ENCODE data around the gene PHC3. TPM values are rescaled to one million over a fixed set of nuclear protein-coding genes. Genes with fewer than 3 reads are reported as not detected.
"Not testable (repeated sequence)": the region's sequence is repeated elsewhere in the genome, so short reads cannot be mapped to it uniquely, and the experiment has no call there.

PHC3 gene
- total RNA-seq, 4 donors from 2014 or later = 45.2 to 113 (median 83.9) TPM

GRCh38 chr3:170137986-170138385, 43.5 kb downstream of the PHC3 start:
- no peaks in the 10 kb centered on the region for H3K27me3 ChIP-seq
- H3K9me3 ChIP-seq = no peaks in the 10 kb centered on the region
- TF ChIP-seq EP300 (IDR thresholded peaks at IDR 0.05) (no peak), POLR2A (IDR thresholded peaks at IDR 0.05) (no peak), CTCF (IDR thresholded peaks at IDR 0.05) (no peak), POLR2AphosphoS5 (IDR thresholded peaks at IDR 0.05) (no peak)
- peaks cover 0 to 17% (median 0%) of the 10 kb centered on the region in 3 donors for H3K4me1 ChIP-seq
- no peak for ATAC-seq
- H3K4me3 ChIP-seq = no peak overlapping the region
- peaks cover 0 to 50% of the 10 kb centered on the region in 2 donors for H3K36me3 ChIP-seq
- H3K27ac ChIP-seq = no peak overlapping the region
- WGBS, 2 donors (ENCODE audit: low coverage in 1 of 2) = 90 to 100% methylated on average over 1 to 2 of the region's 5 CpGs

GRCh38 chr3:170132335-170132734, 49.2 kb downstream of the PHC3 start:
- Histone ChIP-seq H3K36me3 (peaks cover 5 to 79% of the 10 kb centered on the region in 2 donors), H3K9me3 (peaks cover 0 to 5% (median 0%) of the 10 kb centered on the region in 3 donors), H3K27me3 (no peaks in the 10 kb centered on the region), H3K4me3 (no peak overlapping the region), H3K4me1 (no peaks in the 10 kb centered on the region), H3K27ac (no peak overlapping the region)
- WGBS, 2 donors (ENCODE audit: low coverage in 1 of 2) = 76 to 89% methylated on average over 2 of the region's 2 CpGs
- ATAC-seq = no peak
- TF ChIP-seq CTCF (IDR thresholded peaks at IDR 0.05) (no peak), POLR2AphosphoS5 (IDR thresholded peaks at IDR 0.05) (no peak), POLR2A (IDR thresholded peaks at IDR 0.05) (no peak), EP300 (IDR thresholded peaks at IDR 0.05) (no peak)

- peaks cover 0 to 12% (median 0%) of the 10 kb centered on the region in 3 donors for H3K4me1 ChIP-seq
- peaks cover 5 to 73% of the 10 kb centered on the region in 2 donors for H3K36me3 ChIP-seq
- TF ChIP-seq POLR2AphosphoS5 (IDR thresholded peaks at IDR 0.05) = no peak
- peaks cover 0 to 5% (median 0%) of the 10 kb centered on the region in 3 donors for H3K9me3 ChIP-seq
- no peak overlapping the region for H3K4me3 ChIP-seq
- H3K27ac ChIP-seq = no peak overlapping the region
- H3K27me3 ChIP-seq = no peaks in the 10 kb centered on the region
- no peak for ATAC-seq
Observed at GRCh38 chr3:170130532-170130931, 51.0 kb downstream of the PHC3 start.

GRCh38 chr3:170128977-170129431, 52.5 kb downstream of the PHC3 start:
- peaks cover 0 to 12% (median 0%) of the 10 kb centered on the region in 3 donors for H3K4me1 ChIP-seq
- H3K27me3 ChIP-seq = no peaks in the 10 kb centered on the region
- peaks cover 0 to 5% (median 0%) of the 10 kb centered on the region in 3 donors for H3K9me3 ChIP-seq
- ATAC-seq = no peak
- peaks cover 5 to 58% of the 10 kb centered on the region in 2 donors for H3K36me3 ChIP-seq
- no peak overlapping the region for H3K27ac ChIP-seq
- TF ChIP-seq POLR2A (IDR thresholded peaks at IDR 0.05) (no peak), POLR2AphosphoS5 (IDR thresholded peaks at IDR 0.05) (no peak), EP300 (IDR thresholded peaks at IDR 0.05) (no peak)
- WGBS, 2 donors (ENCODE audit: low coverage in 1 of 2) = 71 to 100% methylated on average over 1 of the region's 1 CpG
- H3K4me3 ChIP-seq = no peak overlapping the region

GRCh38 chr3:170128259-170128976, 53.1 kb downstream of the PHC3 start:
- 65 to 75% methylated on average over 3 of the region's 4 CpGs for WGBS, 2 donors (ENCODE audit: low coverage in 1 of 2)

GRCh38 chr3:170117134-170117533, 64.4 kb downstream of the PHC3 start:
- H3K4me3 ChIP-seq = no peak overlapping the region
- no peaks in the 10 kb centered on the region for H3K4me1 ChIP-seq
- peaks cover 16 to 96% of the 10 kb centered on the region in 2 donors for H3K36me3 ChIP-seq
- TF ChIP-seq POLR2AphosphoS5 (IDR thresholded peaks at IDR 0.05) = no peak
- TF ChIP-seq EP300 (IDR thresholded peaks at IDR 0.05) = no peak
- TF ChIP-seq CTCF (IDR thresholded peaks at IDR 0.05) = no peak
- TF ChIP-seq POLR2A (IDR thresholded peaks at IDR 0.05) = no peak
- no peaks in the 10 kb centered on the region for H3K27me3 ChIP-seq
- ATAC-seq = no peak
- H3K9me3 ChIP-seq = no peaks in the 10 kb centered on the region
- no peak overlapping the region for H3K27ac ChIP-seq

More at GRCh38 chr3:170128259-170128976, 53.1 kb downstream of the PHC3 start:
- Histone ChIP-seq H3K27me3 (no peaks in the 10 kb centered on the region), H3K4me3 (no peak overlapping the region), H3K9me3 (peaks cover 0 to 5% (median 0%) of the 10 kb centered on the region in 3 donors), H3K4me1 (peaks cover 0 to 12% (median 0%) of the 10 kb centered on the region in 3 donors), H3K27ac (no peak overlapping the region), H3K36me3 (peaks cover 5 to 58% of the 10 kb centered on the region in 2 donors)
- TF ChIP-seq EP300 (IDR thresholded peaks at IDR 0.05) = no peak
- no peak for ATAC-seq

- not testable (repeated sequence) for ATAC-seq, H3K27me3 ChIP-seq, H3K9me3 ChIP-seq, H3K4me1 ChIP-seq, H3K27ac ChIP-seq, H3K4me3 ChIP-seq
- peaks cover 7 to 91% of the 10 kb centered on the region in 2 donors for H3K36me3 ChIP-seq
- WGBS, 2 donors (ENCODE audit: low coverage in 1 of 2) = 69 to 100% methylated on average over 2 to 4 of the region's 8 CpGs
Observed at GRCh38 chr3:170114165-170114564, 67.4 kb downstream of the PHC3 start.

Measured in gastroesophageal sphincter (tissue), 4 donors.